K562 (cell line): Measurements from ENCODE around the gene DUSP19.

Experiments used
- CREB1 ChIP-seq, 2 experiments: sonication (generic) in 1 of 2; formaldehyde crosslinking in 1 of 2; IDR thresholded peaks; 2 replicates each; pipeline versions ENCODE4 v1.6.1 to v1.8.0; 2012 to 2022; ENCODE audit warnings: inconsistent platforms in 1 of 2, mild to moderate bottlenecking in 1 of 2, missing genetic modification reagents in 1 of 2, moderate library complexity in 1 of 2
- HNRNPL ChIP-seq: fragments of 200-400 bp; formaldehyde crosslinking; IDR thresholded peaks from 2 replicates; pipeline ENCODE4 v1.6.1; 2017; ENCODE audit warnings: low read depth, mild to moderate bottlenecking, low read length
- POLR2A ChIP-seq: fragments of 450-650 bp; conservative IDR thresholded peaks from 2 replicates; pipeline ENCODE4 v1.6.1; 2016
- ZNF444 ChIP-seq: fragments of 250-450 bp; sonication (Bioruptor Pico); IDR thresholded peaks from 2 replicates; pipeline ENCODE4 v1.4.0; 2020; ENCODE audit warnings: mild to moderate bottlenecking, moderate library complexity
- TF ChIP-seq, protein P1 (sequence below): sonication (generic); formaldehyde crosslinking; IDR thresholded peaks from 2 replicates; pipeline ENCODE4 v1.8.0; 2022; ENCODE audit warnings: mild to moderate bottlenecking, low read depth, missing genetic modification reagents

DNA sequence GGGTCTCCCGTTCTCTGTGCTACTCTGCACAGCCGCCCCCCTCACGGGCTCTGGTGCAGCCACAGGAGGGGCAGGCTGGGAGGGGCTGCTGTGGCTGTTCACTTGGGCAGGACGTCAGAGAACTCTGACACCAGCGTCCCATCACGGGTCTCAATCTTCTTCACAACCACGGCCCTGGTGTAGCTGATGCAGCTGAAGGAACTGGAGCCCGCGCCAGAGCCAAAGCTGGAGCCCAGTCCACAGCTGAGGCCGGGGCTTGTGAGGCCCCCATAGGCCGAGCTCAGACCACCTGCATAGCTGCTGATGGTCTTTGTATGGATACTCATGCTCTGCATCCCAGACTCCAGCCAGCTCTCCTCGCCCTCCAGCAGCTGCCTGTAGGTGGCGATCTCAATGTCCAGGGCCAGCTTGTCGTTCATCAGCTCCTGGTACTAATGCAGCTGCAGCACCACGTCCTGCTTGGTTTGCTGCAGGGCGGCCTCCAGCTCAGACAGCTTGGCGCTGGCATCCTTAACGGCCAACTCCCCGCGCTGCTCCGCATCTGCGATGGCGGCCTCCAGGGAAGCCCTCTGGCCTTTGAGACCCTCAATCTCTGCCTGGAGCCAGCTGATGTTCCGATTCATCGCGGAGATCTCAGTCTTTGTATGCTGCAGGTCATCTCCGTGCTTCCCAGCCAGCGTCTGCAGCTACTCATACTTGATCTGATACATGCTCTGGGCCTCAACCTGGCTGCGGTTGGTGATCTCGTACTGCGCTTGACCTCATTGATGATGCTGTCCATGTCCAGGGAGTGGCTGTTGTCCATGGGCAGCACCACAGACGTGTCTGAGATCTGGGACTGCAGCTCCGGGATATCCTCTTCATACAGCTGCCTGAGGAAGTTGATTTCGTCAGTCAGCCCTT lies 7.4 kb upstream of the DUSP19 start:
- no peak for TF ChIP-seq ZNF444 (CRISPR knock-in tag)
- TF ChIP-seq, protein P1, sequence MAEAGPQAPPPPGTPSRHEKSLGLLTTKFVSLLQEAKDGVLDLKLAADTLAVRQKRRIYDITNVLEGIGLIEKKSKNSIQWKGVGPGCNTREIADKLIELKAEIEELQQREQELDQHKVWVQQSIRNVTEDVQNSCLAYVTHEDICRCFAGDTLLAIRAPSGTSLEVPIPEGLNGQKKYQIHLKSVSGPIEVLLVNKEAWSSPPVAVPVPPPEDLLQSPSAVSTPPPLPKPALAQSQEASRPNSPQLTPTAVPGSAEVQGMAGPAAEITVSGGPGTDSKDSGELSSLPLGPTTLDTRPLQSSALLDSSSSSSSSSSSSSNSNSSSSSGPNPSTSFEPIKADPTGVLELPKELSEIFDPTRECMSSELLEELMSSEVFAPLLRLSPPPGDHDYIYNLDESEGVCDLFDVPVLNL (CRISPR knock-in tag), result no peak
- no peak for TF ChIP-seq HNRNPL
- no peak for TF ChIP-seq CREB1 (IDR thresholded peaks at IDR 0.05)
- TF ChIP-seq CREB1 (CRISPR knock-in tag; IDR thresholded peaks at IDR 0.05), result no peak
- no peak for TF ChIP-seq POLR2A
